ENCODE results near the gene LTB.

GRCh38 chr6:31534521-31535040 lies 47.6 kb downstream of the LTB start:
- TF ChIP-seq ISL1 (CRISPR knock-in tag; IDR thresholded peaks at IDR 0.05): no peak
- TF ChIP-seq ZFP30 (CRISPR knock-in tag; IDR thresholded peaks at IDR 0.05): no peak
- no peak for TF ChIP-seq ARNTL (CRISPR knock-in tag; IDR thresholded peaks at IDR 0.05; ENCODE audit: borderline replicate concordance, low read depth)
- TF ChIP-seq, protein P1, sequence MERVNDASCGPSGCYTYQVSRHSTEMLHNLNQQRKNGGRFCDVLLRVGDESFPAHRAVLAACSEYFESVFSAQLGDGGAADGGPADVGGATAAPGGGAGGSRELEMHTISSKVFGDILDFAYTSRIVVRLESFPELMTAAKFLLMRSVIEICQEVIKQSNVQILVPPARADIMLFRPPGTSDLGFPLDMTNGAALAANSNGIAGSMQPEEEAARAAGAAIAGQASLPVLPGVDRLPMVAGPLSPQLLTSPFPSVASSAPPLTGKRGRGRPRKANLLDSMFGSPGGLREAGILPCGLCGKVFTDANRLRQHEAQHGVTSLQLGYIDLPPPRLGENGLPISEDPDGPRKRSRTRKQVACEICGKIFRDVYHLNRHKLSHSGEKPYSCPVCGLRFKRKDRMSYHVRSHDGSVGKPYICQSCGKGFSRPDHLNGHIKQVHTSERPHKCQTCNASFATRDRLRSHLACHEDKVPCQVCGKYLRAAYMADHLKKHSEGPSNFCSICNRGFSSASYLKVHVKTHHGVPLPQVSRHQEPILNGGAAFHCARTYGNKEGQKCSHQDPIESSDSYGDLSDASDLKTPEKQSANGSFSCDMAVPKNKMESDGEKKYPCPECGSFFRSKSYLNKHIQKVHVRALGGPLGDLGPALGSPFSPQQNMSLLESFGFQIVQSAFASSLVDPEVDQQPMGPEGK (CRISPR knock-in tag; IDR thresholded peaks at IDR 0.05; ENCODE audit: borderline replicate concordance): no peak
